Measurements from ENCODE around the gene PCDH9. TPM values are rescaled to one million over a fixed set of nuclear protein-coding genes. Genes with fewer than 3 reads are reported as not detected.

Gene PCDH9
- total RNA-seq, 1 donor from 2014 or later, result 33.8 TPM

DNA sequence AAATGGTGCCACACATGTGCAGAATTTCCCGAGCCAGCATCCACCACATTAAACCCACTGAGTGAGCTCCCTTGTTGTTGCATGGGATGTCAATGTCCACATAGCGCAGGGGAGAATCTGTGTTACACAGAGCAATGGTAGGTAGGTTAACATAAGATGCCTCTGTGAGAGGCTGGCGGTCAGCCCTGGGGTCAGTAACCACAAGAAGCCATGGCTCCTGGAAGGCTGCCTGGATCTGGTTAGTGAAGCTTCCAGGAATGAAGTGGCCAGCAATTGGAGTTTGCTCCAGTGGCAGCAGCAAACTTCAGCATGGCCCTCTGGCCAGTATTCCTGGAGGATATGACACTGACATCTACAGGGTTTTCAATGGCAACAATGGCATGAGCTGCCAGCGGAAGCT, 37.0 kb upstream of the PCDH9 start:
- peaks cover 4% of the 10 kb centered on the region for H3K4me1 Mint-ChIP-seq (ENCODE audit: unreplicated experiment)
- H3K27me3 Mint-ChIP-seq (ENCODE audit: unreplicated experiment), result no peaks in the 10 kb centered on the region
- TF ChIP-seq CTCF (IDR thresholded peaks at IDR 0.05), result no peak
- H3K27ac Mint-ChIP-seq (ENCODE audit: unreplicated experiment), result no peak overlapping the region
- H3K9me3 Mint-ChIP-seq (ENCODE audit: unreplicated experiment), result peaks cover 4% of the 10 kb centered on the region
- no peak for DNase-seq (ENCODE audit: extremely low spot score, unreplicated experiment)
- H3K36me3 Mint-ChIP-seq (ENCODE audit: unreplicated experiment), result no peaks in the 10 kb centered on the region
- no peak overlapping the region for H3K4me3 Mint-ChIP-seq (ENCODE audit: unreplicated experiment)

GRCh38 chr13:67259208-67259607, 29.1 kb upstream of the PCDH9 start:
- no peak overlapping the region for H3K27ac Mint-ChIP-seq (ENCODE audit: unreplicated experiment)
- TF ChIP-seq CTCF (IDR thresholded peaks at IDR 0.05), result no peak
- H3K9me3 Mint-ChIP-seq (ENCODE audit: unreplicated experiment), result no peaks in the 10 kb centered on the region
- H3K27me3 Mint-ChIP-seq (ENCODE audit: unreplicated experiment), result no peaks in the 10 kb centered on the region
- no peaks in the 10 kb centered on the region for H3K36me3 Mint-ChIP-seq (ENCODE audit: unreplicated experiment)
- H3K4me1 Mint-ChIP-seq (ENCODE audit: unreplicated experiment), result no peaks in the 10 kb centered on the region
- DNase-seq (ENCODE audit: extremely low spot score, unreplicated experiment), result no peak
- no peak overlapping the region for H3K4me3 Mint-ChIP-seq (ENCODE audit: unreplicated experiment)

GRCh38 chr13:67258482-67258881, 28.3 kb upstream of the PCDH9 start:
- TF ChIP-seq CTCF (IDR thresholded peaks at IDR 0.05), result no peak
- Mint-ChIP-seq H3K4me3 (ENCODE audit: unreplicated experiment) (no peak overlapping the region), H3K9me3 (ENCODE audit: unreplicated experiment) (no peaks in the 10 kb centered on the region), H3K27ac (ENCODE audit: unreplicated experiment) (no peak overlapping the region), H3K27me3 (ENCODE audit: unreplicated experiment) (no peaks in the 10 kb centered on the region), H3K36me3 (ENCODE audit: unreplicated experiment) (no peaks in the 10 kb centered on the region), H3K4me1 (ENCODE audit: unreplicated experiment) (no peaks in the 10 kb centered on the region)
- DNase-seq (ENCODE audit: extremely low spot score, unreplicated experiment), result no peak

DNA sequence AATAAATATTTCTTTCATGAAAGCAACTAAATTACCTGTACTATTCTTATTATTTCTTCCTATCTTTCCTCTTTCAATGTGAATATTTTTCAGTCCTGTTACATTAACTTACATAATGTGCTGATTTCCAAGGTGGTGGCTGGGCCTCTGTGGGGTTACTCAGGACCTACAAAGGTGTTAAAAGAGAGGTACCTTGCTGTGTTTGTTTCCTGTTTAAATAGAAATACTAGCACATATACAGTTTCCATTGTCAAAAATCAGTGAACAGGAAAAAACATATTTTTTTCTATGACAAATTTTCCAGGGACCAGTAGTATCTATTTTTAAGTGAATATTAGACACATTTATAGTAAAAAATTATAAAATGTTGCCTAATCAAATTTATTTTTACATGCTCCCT, 8.7 kb upstream of the PCDH9 start:
- H3K27me3 Mint-ChIP-seq (ENCODE audit: unreplicated experiment), result no peaks in the 10 kb centered on the region
- H3K4me1 Mint-ChIP-seq (ENCODE audit: unreplicated experiment), result peaks cover 2% of the 10 kb centered on the region
- no peak for TF ChIP-seq CTCF (IDR thresholded peaks at IDR 0.05)
- H3K36me3 Mint-ChIP-seq (ENCODE audit: unreplicated experiment), result no peaks in the 10 kb centered on the region
- no peak overlapping the region for H3K4me3 Mint-ChIP-seq (ENCODE audit: unreplicated experiment)
- no peak overlapping the region for H3K27ac Mint-ChIP-seq (ENCODE audit: unreplicated experiment)
- no peaks in the 10 kb centered on the region for H3K9me3 Mint-ChIP-seq (ENCODE audit: unreplicated experiment)
- no peak for DNase-seq (ENCODE audit: extremely low spot score, unreplicated experiment)

- no peak for DNase-seq (ENCODE audit: extremely low spot score, unreplicated experiment)
- Mint-ChIP-seq H3K27ac (ENCODE audit: unreplicated experiment) (no peak overlapping the region), H3K4me1 (ENCODE audit: unreplicated experiment) (peaks cover 2% of the 10 kb centered on the region), H3K4me3 (ENCODE audit: unreplicated experiment) (no peak overlapping the region), H3K9me3 (ENCODE audit: unreplicated experiment) (no peaks in the 10 kb centered on the region), H3K27me3 (ENCODE audit: unreplicated experiment) (no peaks in the 10 kb centered on the region), H3K36me3 (ENCODE audit: unreplicated experiment) (no peaks in the 10 kb centered on the region)
- peak; percentile 69 for TF ChIP-seq CTCF (IDR thresholded peaks at IDR 0.05)
These were observed 8.2 kb upstream of the PCDH9 start for GRCh38 chr13:67238277-67238859.
